ENCODE results near the gene SYNPO2.

The SYNPO2 gene

DNA sequence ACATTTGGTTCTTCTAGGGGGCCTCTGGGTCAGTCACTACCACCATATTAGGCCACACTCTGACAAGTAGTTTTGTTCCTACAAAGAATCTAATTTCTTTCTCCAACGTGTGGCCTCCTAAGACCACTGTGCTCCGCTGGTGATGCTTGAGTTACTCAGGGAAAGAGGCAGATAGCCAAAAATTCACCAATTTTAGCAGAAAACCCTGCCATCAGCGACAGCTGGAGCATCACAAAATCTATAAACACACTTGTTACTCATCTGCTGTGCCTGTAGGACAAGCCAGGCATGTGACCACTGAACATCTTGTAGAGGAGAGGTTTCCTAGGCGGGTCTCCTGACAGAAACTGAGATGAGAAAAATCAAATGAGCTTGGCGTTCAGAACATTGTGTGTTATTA lies 105.4 kb downstream of the SYNPO2 start:
- Histone ChIP-seq H3K79me2 (ENCODE audit: insufficient read depth, low read length) (no peaks in the 10 kb centered on the region), H3K27ac (ENCODE audit: low read depth, low read length) (no peak overlapping the region), H3K4me3 (ENCODE audit: insufficient read depth, low read length, poor library complexity, severe bottlenecking) (no peak overlapping the region), H3K36me3 (ENCODE audit: low read length) (no peaks in the 10 kb centered on the region), H3K27me3 (ENCODE audit: low read length) (no peaks in the 10 kb centered on the region), H3K9me3 (ENCODE audit: insufficient read depth, low read length) (no peaks in the 10 kb centered on the region), H3K4me2 (ENCODE audit: low read depth, low read length, poor library complexity, severe bottlenecking) (no peak overlapping the region), H2AFZ (ENCODE audit: low read depth, low read length, severe bottlenecking) (no peak overlapping the region), H3K9ac (ENCODE audit: low read length) (no peak overlapping the region), H4K20me1 (ENCODE audit: low read depth, low read length) (no peaks in the 10 kb centered on the region), H3K9me2 (replicated peaks; ENCODE audit: insufficient read depth, low read length) (no peaks in the 10 kb centered on the region), H3F3A (ENCODE audit: insufficient read depth) (no peaks in the 10 kb centered on the region)
- no peak for TF ChIP-seq EZH2phosphoT487 (conservative IDR thresholded peaks at IDR 0.05; ENCODE audit: low read length)
- TF ChIP-seq, protein P1, sequence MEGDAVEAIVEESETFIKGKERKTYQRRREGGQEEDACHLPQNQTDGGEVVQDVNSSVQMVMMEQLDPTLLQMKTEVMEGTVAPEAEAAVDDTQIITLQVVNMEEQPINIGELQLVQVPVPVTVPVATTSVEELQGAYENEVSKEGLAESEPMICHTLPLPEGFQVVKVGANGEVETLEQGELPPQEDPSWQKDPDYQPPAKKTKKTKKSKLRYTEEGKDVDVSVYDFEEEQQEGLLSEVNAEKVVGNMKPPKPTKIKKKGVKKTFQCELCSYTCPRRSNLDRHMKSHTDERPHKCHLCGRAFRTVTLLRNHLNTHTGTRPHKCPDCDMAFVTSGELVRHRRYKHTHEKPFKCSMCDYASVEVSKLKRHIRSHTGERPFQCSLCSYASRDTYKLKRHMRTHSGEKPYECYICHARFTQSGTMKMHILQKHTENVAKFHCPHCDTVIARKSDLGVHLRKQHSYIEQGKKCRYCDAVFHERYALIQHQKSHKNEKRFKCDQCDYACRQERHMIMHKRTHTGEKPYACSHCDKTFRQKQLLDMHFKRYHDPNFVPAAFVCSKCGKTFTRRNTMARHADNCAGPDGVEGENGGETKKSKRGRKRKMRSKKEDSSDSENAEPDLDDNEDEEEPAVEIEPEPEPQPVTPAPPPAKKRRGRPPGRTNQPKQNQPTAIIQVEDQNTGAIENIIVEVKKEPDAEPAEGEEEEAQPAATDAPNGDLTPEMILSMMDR (IDR thresholded peaks at IDR 0.05; ENCODE audit: insufficient read depth, low read length, poor library complexity, severe bottlenecking): no peak

DNA sequence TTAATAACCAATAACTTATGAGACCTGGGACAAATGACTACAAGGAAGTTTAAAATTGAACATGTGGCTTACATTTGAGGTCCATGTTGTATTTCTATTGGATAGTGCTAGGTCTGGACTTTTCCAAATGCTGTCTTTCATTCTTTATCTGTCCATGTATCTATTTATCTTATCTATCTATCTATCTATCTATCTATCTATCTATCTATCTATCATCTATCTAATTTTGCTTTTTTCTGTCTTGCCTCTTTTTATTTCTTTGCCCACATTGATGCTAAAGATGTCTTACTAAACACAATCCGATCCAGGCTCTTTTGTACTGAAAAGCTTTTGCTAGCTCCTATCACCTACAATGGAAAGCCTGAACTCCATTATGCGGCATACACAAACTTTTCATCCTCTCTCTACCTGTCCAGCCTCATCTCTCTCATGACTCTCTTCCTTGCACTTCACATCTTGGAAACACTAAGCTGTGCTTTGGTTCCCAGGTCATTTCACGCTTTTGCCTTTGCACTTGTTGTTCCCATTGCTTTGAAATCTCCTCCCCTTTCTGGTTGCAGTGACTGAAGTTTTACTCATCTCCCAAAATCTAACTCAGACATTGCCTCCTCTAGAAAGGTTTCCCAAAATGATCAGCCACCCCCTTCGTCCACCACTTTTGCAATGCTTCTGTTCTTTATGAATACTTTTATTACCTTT lies 107.2 kb downstream of the SYNPO2 start:
- no peaks in the 10 kb centered on the region for H3K9me3 ChIP-seq (ENCODE audit: insufficient read depth, low read length)
- no peaks in the 10 kb centered on the region for H3F3A ChIP-seq (ENCODE audit: insufficient read depth)
- no peak overlapping the region for H3K4me3 ChIP-seq (ENCODE audit: insufficient read depth, low read length, poor library complexity, severe bottlenecking)
- H3K4me2 ChIP-seq (ENCODE audit: low read depth, low read length, poor library complexity, severe bottlenecking): no peak overlapping the region
- TF ChIP-seq, protein P1 (IDR thresholded peaks at IDR 0.05; ENCODE audit: insufficient read depth, low read length, poor library complexity, severe bottlenecking): no peak
- no peak for TF ChIP-seq EZH2phosphoT487 (conservative IDR thresholded peaks at IDR 0.05; ENCODE audit: low read length)
- no peak overlapping the region for H2AFZ ChIP-seq (ENCODE audit: low read depth, low read length, severe bottlenecking)
- H3K27me3 ChIP-seq (ENCODE audit: low read length): no peaks in the 10 kb centered on the region
- H3K79me2 ChIP-seq (ENCODE audit: insufficient read depth, low read length): no peaks in the 10 kb centered on the region
- no peaks in the 10 kb centered on the region for H3K36me3 ChIP-seq (ENCODE audit: low read length)
- no peaks in the 10 kb centered on the region for H4K20me1 ChIP-seq (ENCODE audit: low read depth, low read length)
- H3K27ac ChIP-seq (ENCODE audit: low read depth, low read length): no peak overlapping the region
- H3K9ac ChIP-seq (ENCODE audit: low read length): no peak overlapping the region
- no peaks in the 10 kb centered on the region for H3K9me2 ChIP-seq (replicated peaks; ENCODE audit: insufficient read depth, low read length)

DNA sequence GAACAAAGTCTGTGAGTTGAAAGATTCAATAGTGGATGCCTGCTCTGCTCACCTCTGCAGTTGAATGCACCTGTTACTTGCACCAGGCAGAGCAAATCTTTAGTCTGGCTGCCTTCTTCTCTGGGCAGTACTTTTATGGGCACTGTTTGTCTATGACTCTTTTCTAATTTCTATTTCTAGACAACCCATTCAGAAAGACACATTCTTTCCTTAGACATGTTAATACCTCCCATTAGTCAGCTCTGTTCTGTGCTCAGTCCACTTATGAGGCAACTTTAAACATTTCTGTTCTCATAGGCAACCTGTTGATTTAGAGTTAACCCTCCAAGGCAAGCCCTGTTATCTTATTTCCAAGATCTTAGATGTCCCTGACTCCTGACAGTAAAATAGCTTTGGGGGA lies 108.9 kb downstream of the SYNPO2 start:
- Histone ChIP-seq H3K9me2 (replicated peaks; ENCODE audit: insufficient read depth, low read length) (no peaks in the 10 kb centered on the region), H3K4me3 (ENCODE audit: insufficient read depth, low read length, poor library complexity, severe bottlenecking) (no peak overlapping the region), H3K27ac (ENCODE audit: low read depth, low read length) (no peak overlapping the region), H3K79me2 (ENCODE audit: insufficient read depth, low read length) (no peaks in the 10 kb centered on the region), H3K36me3 (ENCODE audit: low read length) (no peaks in the 10 kb centered on the region), H4K20me1 (ENCODE audit: low read depth, low read length) (no peaks in the 10 kb centered on the region), H3K27me3 (ENCODE audit: low read length) (no peaks in the 10 kb centered on the region), H2AFZ (ENCODE audit: low read depth, low read length, severe bottlenecking) (no peak overlapping the region), H3K4me2 (ENCODE audit: low read depth, low read length, poor library complexity, severe bottlenecking) (no peak overlapping the region), H3F3A (ENCODE audit: insufficient read depth) (no peaks in the 10 kb centered on the region), H3K9me3 (ENCODE audit: insufficient read depth, low read length) (no peaks in the 10 kb centered on the region), H3K9ac (ENCODE audit: low read length) (no peak overlapping the region)
- TF ChIP-seq EZH2phosphoT487 (conservative IDR thresholded peaks at IDR 0.05; ENCODE audit: low read length): no peak
- TF ChIP-seq, protein P1 (IDR thresholded peaks at IDR 0.05; ENCODE audit: insufficient read depth, low read length, poor library complexity, severe bottlenecking): no peak
